ENCODE results near the gene NOD1.

- TF ChIP-seq RBM39 (IDR thresholded peaks at IDR 0.05; ENCODE audit: low read depth, low read length, poor library complexity, severe bottlenecking) (no peak), TFAP4 (IDR thresholded peaks at IDR 0.05; ENCODE audit: borderline replicate concordance, low read depth) (no peak), RBM22 (optimal IDR thresholded peaks at IDR 0.05; ENCODE audit: low read length) (no peak), KDM5A (IDR thresholded peaks at IDR 0.05; ENCODE audit: borderline replicate concordance, low read length) (no peak), SYNCRIP (IDR thresholded peaks at IDR 0.05; ENCODE audit: insufficient read depth, low read depth, low read length) (no peak)
- TF ChIP-seq, protein P1, sequence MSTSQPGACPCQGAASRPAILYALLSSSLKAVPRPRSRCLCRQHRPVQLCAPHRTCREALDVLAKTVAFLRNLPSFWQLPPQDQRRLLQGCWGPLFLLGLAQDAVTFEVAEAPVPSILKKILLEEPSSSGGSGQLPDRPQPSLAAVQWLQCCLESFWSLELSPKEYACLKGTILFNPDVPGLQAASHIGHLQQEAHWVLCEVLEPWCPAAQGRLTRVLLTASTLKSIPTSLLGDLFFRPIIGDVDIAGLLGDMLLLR (CRISPR knock-in tag; IDR thresholded peaks at IDR 0.05) = no peak
- TF ChIP-seq, protein P2, sequence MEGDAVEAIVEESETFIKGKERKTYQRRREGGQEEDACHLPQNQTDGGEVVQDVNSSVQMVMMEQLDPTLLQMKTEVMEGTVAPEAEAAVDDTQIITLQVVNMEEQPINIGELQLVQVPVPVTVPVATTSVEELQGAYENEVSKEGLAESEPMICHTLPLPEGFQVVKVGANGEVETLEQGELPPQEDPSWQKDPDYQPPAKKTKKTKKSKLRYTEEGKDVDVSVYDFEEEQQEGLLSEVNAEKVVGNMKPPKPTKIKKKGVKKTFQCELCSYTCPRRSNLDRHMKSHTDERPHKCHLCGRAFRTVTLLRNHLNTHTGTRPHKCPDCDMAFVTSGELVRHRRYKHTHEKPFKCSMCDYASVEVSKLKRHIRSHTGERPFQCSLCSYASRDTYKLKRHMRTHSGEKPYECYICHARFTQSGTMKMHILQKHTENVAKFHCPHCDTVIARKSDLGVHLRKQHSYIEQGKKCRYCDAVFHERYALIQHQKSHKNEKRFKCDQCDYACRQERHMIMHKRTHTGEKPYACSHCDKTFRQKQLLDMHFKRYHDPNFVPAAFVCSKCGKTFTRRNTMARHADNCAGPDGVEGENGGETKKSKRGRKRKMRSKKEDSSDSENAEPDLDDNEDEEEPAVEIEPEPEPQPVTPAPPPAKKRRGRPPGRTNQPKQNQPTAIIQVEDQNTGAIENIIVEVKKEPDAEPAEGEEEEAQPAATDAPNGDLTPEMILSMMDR (CRISPR knock-in tag; IDR thresholded peaks at IDR 0.05) = no peak
These were observed 18.9 kb downstream of the NOD1 start for GRCh38 chr7:30459591-30460245.

Measured in HepG2 (cell line).